B cell (primary cell): ENCODE results near the gene HMGB2. TPM values are rescaled to one million over a fixed set of nuclear protein-coding genes. Genes with fewer than 3 reads are reported as not detected.

ENCODE experiments used
- ATAC-seq: fragments of 200-7000 bp; cut with Tn5 transposase; one replicate; pipeline ENCODE4 v1.10.0; 2021; ENCODE audit warnings: low read depth, mild to moderate bottlenecking, moderate number of reproducible peaks, moderate library complexity
- CTCF ChIA-PET: fragments of 350-600 bp; sonication (Branson Sonifier 250); formaldehyde crosslinking; loops from one replicate; lab custom pipeline; 2021; ENCODE audit warnings: antibody characterized with exemption, inconsistent platforms; lab: Charles Lee
- POLR2A ChIA-PET: fragments of 350-600 bp; sonication (Branson Sonifier 250); formaldehyde crosslinking; loops from one replicate; lab custom pipeline; 2021; ENCODE audit warnings: antibody characterized with exemption; lab: Charles Lee
- DNase-seq: peaks from one replicate; pipeline ENCODE4 v3.0.0; 2013
- H2AFZ ChIP-seq: 2 replicates; pipeline ENCODE4 v1.6.1; 2012; ENCODE audit warnings: mild to moderate bottlenecking, low read depth, low read length; ENCODE audit not compliant: insufficient read depth, poor library complexity, severe bottlenecking
- H3K27ac ChIP-seq, 2 donors: 1 replicate in 1 of 2; 2 replicates in 1 of 2; pipeline ENCODE4 v1.5.1; 2012 to 2013; ENCODE audit warnings: low read length in 2 of 2, mild to moderate bottlenecking in 2 of 2, moderate library complexity in 1 of 2
- H3K27me3 ChIP-seq, 4 experiments: fragments of 200-600 bp in 1 of 4; sonication (generic) in 1 of 4; replicated peaks in 1 of 4; 1 replicate in 2 of 4; 2 replicates in 2 of 4; pipeline versions ENCODE4 v1.6.1 to v1.7.0; 2013 to 2016; ENCODE audit warnings: low read length in 3 of 4, mild to moderate bottlenecking in 2 of 4, mixed read lengths in 1 of 4, moderate library complexity in 1 of 4; ENCODE audit not compliant: insufficient read depth in 4 of 4, control insufficient read depth in 3 of 4; ENCODE audit errors: control extremely low read depth in 1 of 4
- H3K36me3 ChIP-seq, 2 experiments: replicated peaks in 1 of 2; 1 replicate in 1 of 2; 2 replicates in 1 of 2; pipeline versions ENCODE4 v1.6.1 to v1.7.1; 2013; ENCODE audit warnings: low read length in 1 of 2; ENCODE audit not compliant: insufficient read depth in 2 of 2, control insufficient read depth in 1 of 2; ENCODE audit errors: control extremely low read depth in 1 of 2, extremely low read depth in 1 of 2
- H3K4me1 ChIP-seq, 2 donors: fragments of 200-600 bp in 1 of 2; sonication (generic) in 1 of 2; 1 replicate in 1 of 2; 2 replicates in 1 of 2; pipeline versions ENCODE4 v1.5.1 to v1.6.1; 2013 to 2017; ENCODE audit warnings: low read length in 2 of 2; ENCODE audit not compliant: control insufficient read depth in 2 of 2, insufficient read depth in 2 of 2
- H3K4me2 ChIP-seq: replicated peaks from 2 replicates; pipeline ENCODE3; 2012; ENCODE audit warnings: mild to moderate bottlenecking, low read depth, low read length; ENCODE audit not compliant: poor library complexity, severe bottlenecking
- H3K4me3 ChIP-seq, 5 experiments: fragments of 200-600 bp in 1 of 5; sonication (generic) in 1 of 5; 1 replicate in 3 of 5; 2 replicates in 2 of 5; pipeline versions ENCODE4 v1.5.1 to v1.7.0; 2011 to 2016; ENCODE audit warnings: low read length in 4 of 5, mild to moderate bottlenecking in 4 of 5, low read depth in 2 of 5, control low read depth in 1 of 5, moderate library complexity in 1 of 5; ENCODE audit not compliant: insufficient read depth in 1 of 5; ENCODE audit errors: control extremely low read depth in 1 of 5, extremely low read depth in 1 of 5
- H3K79me2 ChIP-seq: fragments of 200-600 bp; sonication (generic); one replicate; pipeline ENCODE4 v1.6.0; 2016; ENCODE audit warnings: low read length; ENCODE audit not compliant: control insufficient read depth, insufficient read depth
- H3K9ac ChIP-seq: fragments of 200-600 bp; sonication (generic); 2 replicates; pipeline ENCODE4 v1.6.1; 2017; ENCODE audit warnings: mild to moderate bottlenecking, low read length, moderate library complexity
- H3K9me3 ChIP-seq, 3 donors: one replicate each; pipeline versions ENCODE4 v1.6.1 to v1.7.1; 2013; ENCODE audit warnings: low read length in 2 of 3; ENCODE audit not compliant: control insufficient read depth in 2 of 3, insufficient read depth in 1 of 3; ENCODE audit errors: control extremely low read depth in 1 of 3
- H4K20me1 ChIP-seq: 2 replicates; pipeline ENCODE4 v1.6.0; 2012; ENCODE audit warnings: mild to moderate bottlenecking, low read length; ENCODE audit not compliant: insufficient read depth, control insufficient read depth, poor library complexity, severe bottlenecking
- H3K27ac Mint-ChIP-seq: one replicate; pipeline ENCODE4 v1.8.0; 2021; ENCODE audit warnings: mixed read lengths
- H3K27me3 Mint-ChIP-seq: one replicate; pipeline ENCODE4 v1.8.0; 2021; ENCODE audit warnings: mixed read lengths
- H3K4me1 Mint-ChIP-seq: one replicate; pipeline ENCODE4 v1.8.0; 2021; ENCODE audit warnings: mixed read lengths
- H3K4me3 Mint-ChIP-seq: one replicate; pipeline ENCODE4 v1.8.0; 2021; ENCODE audit warnings: mixed read lengths
- H3K9me3 Mint-ChIP-seq: one replicate; pipeline ENCODE4 v1.8.0; 2022; ENCODE audit warnings: mixed read lengths; ENCODE audit not compliant: insufficient read depth
- CTCF ChIP-seq: fragments of 200-600 bp; IDR thresholded peaks from one replicate; pipeline ENCODE4 v1.8.0; 2022; ENCODE audit warnings: antibody characterized with exemption, mild to moderate bottlenecking
- EZH2 ChIP-seq: IDR thresholded peaks from 2 replicates; pipeline ENCODE4 v1.6.1; 2012; ENCODE audit warnings: borderline replicate concordance, low read depth, mild to moderate bottlenecking, moderate library complexity, low read length; ENCODE audit not compliant: insufficient read depth, poor library complexity, severe bottlenecking
- WGBS: methylation state at CpG from one replicate; pipeline ENCODE4 v1.1.5; 2013; ENCODE audit warnings: missing lambda C conversion rate; ENCODE audit not compliant: insufficient coverage; 5-methylcytosine and 5-hydroxymethylcytosine counted together
- intact Hi-C: fragments of 100-400 bp; cut with micrococcal nuclease; formaldehyde crosslinking; loops from one replicate; pipeline ENCODE4 v1.10.0; 2022
- polyA plus RNA-seq: library from polyadenylated mRNA; depleted of rRNA; stranded (reverse); fragments of >200 nt; gene quantifications from 2 replicates; pipeline ENCODE4 v1.2.3, GENCODE V29; 2012
- total RNA-seq, 2 donors: library from RNA; stranded (reverse); fragments of 120-200 nt in 1 of 2; gene quantifications; 1 replicate in 1 of 2; 2 replicates in 1 of 2; pipeline versions ENCODE4 v1.2.3 to v1.2.4, GENCODE V29; 2013 to 2022

Gene HMGB2
- total and polyA plus RNA-seq, 2 donors (not counting 1 experiment from before 2014, with no cell fraction given) = 44.1 to 82.5 TPM

GRCh38 chr4:173381610-173382009, 47.5 kb upstream of the HMGB2 start:
- no peaks in the 10 kb centered on the region for H4K20me1 ChIP-seq
- Mint-ChIP-seq H3K4me3 (no peak overlapping the region), H3K27ac (no peak overlapping the region), H3K27me3 (no peaks in the 10 kb centered on the region), H3K9me3 (no peaks in the 10 kb centered on the region), H3K4me1 (no peaks in the 10 kb centered on the region)
- H3K4me1 ChIP-seq = no peaks in the 10 kb centered on the region
- ChIA-PET POLR2A (no interaction called here), CTCF (no interaction called here)
- no peak overlapping the region for H3K4me2 ChIP-seq
- no peak overlapping the region for H3K9ac ChIP-seq
- no peak for ATAC-seq
- H3K36me3 ChIP-seq = no peaks in the 10 kb centered on the region
- TF ChIP-seq CTCF = no peak
- no peak for TF ChIP-seq EZH2
- H2AFZ ChIP-seq = no peak overlapping the region
- H3K27me3 ChIP-seq = no peaks in the 10 kb centered on the region
- WGBS = no CpG with 5 or more reads among the region's 1 CpG
- H3K27ac ChIP-seq = no peak overlapping the region
- intact Hi-C loops = no loop called here
- H3K4me3 ChIP-seq = no peak overlapping the region
- DNase-seq = no peak
- H3K9me3 ChIP-seq = no peaks in the 10 kb centered on the region
- H3K79me2 ChIP-seq = no peaks in the 10 kb centered on the region

GRCh38 chr4:173380987-173381386, 46.8 kb upstream of the HMGB2 start:
- Histone ChIP-seq H3K27me3 (no peaks in the 10 kb centered on the region), H3K27ac (no peak overlapping the region), H3K36me3 (no peaks in the 10 kb centered on the region), H2AFZ (no peak overlapping the region), H3K9me3 (no peaks in the 10 kb centered on the region), H3K4me3 (no peak overlapping the region), H3K4me2 (no peak overlapping the region), H4K20me1 (no peaks in the 10 kb centered on the region), H3K9ac (no peak overlapping the region), H3K79me2 (no peaks in the 10 kb centered on the region), H3K4me1 (no peaks in the 10 kb centered on the region)
- ChIA-PET POLR2A (no interaction called here), CTCF (no interaction called here)
- H3K9me3 Mint-ChIP-seq = no peaks in the 10 kb centered on the region
- ATAC-seq = no peak
- no peak overlapping the region for H3K4me3 Mint-ChIP-seq
- no peaks in the 10 kb centered on the region for H3K4me1 Mint-ChIP-seq
- intact Hi-C loops = no loop called here
- no peak for DNase-seq
- TF ChIP-seq EZH2 (no peak), CTCF (no peak)
- H3K27ac Mint-ChIP-seq = no peak overlapping the region
- H3K27me3 Mint-ChIP-seq = no peaks in the 10 kb centered on the region
